ENCODE results near the gene ZNF814.

DNA sequence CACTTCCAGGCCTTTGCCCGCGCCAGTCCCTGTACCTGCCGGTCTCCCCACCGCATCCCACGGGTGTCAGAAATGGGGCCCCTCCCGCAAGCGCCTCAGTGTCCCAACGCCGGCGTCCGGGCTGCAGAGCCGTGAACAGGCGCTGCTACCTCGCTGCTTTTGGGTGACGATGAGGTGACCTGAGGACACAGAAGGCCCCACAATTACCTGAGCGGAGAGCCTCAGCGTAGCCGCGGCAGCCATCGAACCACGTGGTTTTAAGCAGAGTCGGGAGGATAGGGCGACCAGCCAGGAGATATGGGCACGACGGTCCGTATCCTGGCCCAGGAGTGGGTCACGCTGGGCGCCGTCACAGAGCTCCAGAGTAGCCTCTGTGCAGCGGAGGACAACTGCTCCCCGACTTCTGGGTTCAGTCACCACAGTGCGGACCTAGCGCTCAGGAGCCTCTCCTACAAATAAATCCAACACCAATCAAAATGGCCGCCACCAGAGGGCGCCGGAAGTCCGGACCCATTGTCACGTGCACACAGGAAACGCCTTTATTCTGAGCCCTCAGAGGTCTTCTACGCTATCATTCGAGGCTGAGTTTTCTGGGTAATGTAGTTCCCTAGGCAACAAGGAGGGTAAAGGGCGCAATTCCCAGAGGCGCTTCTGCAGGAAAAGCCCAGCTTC, at the start of gene ZNF814:
- TF ChIP-seq POLR2AphosphoS5 (IDR thresholded peaks at IDR 0.05; ENCODE audit: borderline replicate concordance, low read depth, low read length), result peak; percentile 78; the same call in 1 of the 2 replicates
- no peak for TF ChIP-seq EZH2 (IDR thresholded peaks at IDR 0.05)
- no peak for TF ChIP-seq FOXP2 (optimal IDR thresholded peaks at IDR 0.05; ENCODE audit: control extremely low read depth, extremely low read length, insufficient read depth)
